ENCODE results near the gene CRNKL1.
"Not testable (repeated sequence)": the region's sequence is repeated elsewhere in the genome, so short reads cannot be mapped to it uniquely, and the experiment has no call there.

DNA sequence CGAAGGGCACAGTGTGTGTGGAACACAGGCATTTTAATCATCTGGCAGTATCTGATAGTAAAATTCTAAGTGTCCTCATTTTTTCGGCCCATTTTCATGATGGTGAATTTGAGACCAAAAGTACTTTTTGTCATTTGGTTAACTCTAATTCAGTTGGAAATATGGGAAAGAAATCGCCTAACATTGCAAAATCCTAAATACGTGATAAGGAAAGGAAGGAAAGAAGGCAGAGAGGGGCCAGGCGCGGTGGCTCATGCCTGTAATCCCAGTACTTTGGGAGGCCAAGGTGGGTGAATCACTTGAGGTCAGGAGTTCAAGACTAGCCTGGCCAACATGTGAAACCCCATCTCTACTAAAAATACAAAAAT, 48.3 kb downstream of the CRNKL1 start:
- TF ChIP-seq, protein P1, sequence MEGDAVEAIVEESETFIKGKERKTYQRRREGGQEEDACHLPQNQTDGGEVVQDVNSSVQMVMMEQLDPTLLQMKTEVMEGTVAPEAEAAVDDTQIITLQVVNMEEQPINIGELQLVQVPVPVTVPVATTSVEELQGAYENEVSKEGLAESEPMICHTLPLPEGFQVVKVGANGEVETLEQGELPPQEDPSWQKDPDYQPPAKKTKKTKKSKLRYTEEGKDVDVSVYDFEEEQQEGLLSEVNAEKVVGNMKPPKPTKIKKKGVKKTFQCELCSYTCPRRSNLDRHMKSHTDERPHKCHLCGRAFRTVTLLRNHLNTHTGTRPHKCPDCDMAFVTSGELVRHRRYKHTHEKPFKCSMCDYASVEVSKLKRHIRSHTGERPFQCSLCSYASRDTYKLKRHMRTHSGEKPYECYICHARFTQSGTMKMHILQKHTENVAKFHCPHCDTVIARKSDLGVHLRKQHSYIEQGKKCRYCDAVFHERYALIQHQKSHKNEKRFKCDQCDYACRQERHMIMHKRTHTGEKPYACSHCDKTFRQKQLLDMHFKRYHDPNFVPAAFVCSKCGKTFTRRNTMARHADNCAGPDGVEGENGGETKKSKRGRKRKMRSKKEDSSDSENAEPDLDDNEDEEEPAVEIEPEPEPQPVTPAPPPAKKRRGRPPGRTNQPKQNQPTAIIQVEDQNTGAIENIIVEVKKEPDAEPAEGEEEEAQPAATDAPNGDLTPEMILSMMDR (IDR thresholded peaks at IDR 0.05): not testable (repeated sequence)
- not testable (repeated sequence) for TF ChIP-seq POLR2AphosphoS5, POLR2A, EP300 (IDR thresholded peaks at IDR 0.05)

Data from stomach (tissue), 4 donors.